Measurements from ENCODE around the gene SAMD4A. TPM values are rescaled to one million over a fixed set of nuclear protein-coding genes. Genes with fewer than 3 reads are reported as not detected.

Gene SAMD4A
- total RNA-seq, 1 donor from 2014 or later = 92.2 TPM

DNA sequence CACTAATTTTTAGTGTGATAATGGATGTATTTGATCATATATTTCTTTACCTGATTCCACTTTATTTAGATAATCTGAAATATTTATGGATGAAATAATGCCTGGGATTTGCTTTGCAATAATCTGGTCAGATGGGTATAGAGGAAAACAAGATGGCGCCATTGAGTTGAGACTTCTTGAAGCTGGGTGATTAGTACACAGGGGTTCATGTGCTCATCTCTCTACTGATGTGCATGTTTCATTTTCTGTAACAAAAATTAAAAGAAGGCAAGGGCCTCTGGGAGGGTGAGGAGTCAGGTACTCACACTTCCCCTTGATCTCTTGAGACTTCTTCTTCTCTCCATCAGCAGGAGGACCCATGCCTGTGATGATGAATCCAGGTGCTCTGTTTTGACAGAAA lies 273.9 kb downstream of the SAMD4A start:
- no peak for DNase-seq (ENCODE audit: extremely low read depth, low read depth, low spot score)

Other genes starting within 250 kb of the SAMD4A start
- 6.0 and 16.3 TPM in 2 replicates for gene CDKN3, start 170.1 kb upstream of the SAMD4A start, total RNA-seq
- gene CNIH1, start 125.8 kb upstream of the SAMD4A start, total RNA-seq = 165 and 168 TPM in 2 replicates
- gene GMFB, start 78.1 kb upstream of the SAMD4A start, total RNA-seq = 79.6 and 90.5 TPM in 2 replicates
- gene CGRRF1, start 57.2 kb upstream of the SAMD4A start, total RNA-seq = 13.1 and 13.7 TPM in 2 replicates

All from glomerular endothelial cell (primary cell).